H1 (cell line): ENCODE results near the gene SLC2A13. TPM values are rescaled to one million over a fixed set of nuclear protein-coding genes. Genes with fewer than 3 reads are reported as not detected.

Experiments
- ASH2L ChIP-seq: fragments of 200-600, 300-600 bp; sonication (generic); IDR thresholded peaks from one replicate; pipeline ENCODE4 v1.7.1; 2017; ENCODE audit warnings: low read length
- CBX8 ChIP-seq: fragments of 300-800, 300-1000 bp; sonication (generic); IDR thresholded peaks from 2 replicates; pipeline ENCODE4 v1.7.1; 2016; ENCODE audit warnings: low read depth, low read length, borderline replicate concordance
- KDM5A ChIP-seq: fragments of 200-600 bp; IDR thresholded peaks from 2 replicates; pipeline ENCODE4 v1.7.1; 2012; ENCODE audit warnings: mild to moderate bottlenecking, low read length, inconsistent platforms, mixed read lengths
- RAD21 ChIP-seq, 2 experiments: IDR thresholded peaks in 1 of 2; conservative IDR thresholded peaks in 1 of 2; 2 replicates each; pipeline ENCODE4 v1.6.1; 2011; ENCODE audit warnings: low read depth in 2 of 2, low read length in 2 of 2, improper control_type of control experiment in 1 of 2, inconsistent platforms in 1 of 2, mild to moderate bottlenecking in 1 of 2, moderate library complexity in 1 of 2
- SP4 ChIP-seq: IDR thresholded peaks from 2 replicates; pipeline ENCODE4 v1.6.1; 2012; ENCODE audit warnings: low read length, inconsistent platforms
- polyA plus RNA-seq, 7 experiments: library from polyadenylated mRNA; depleted of rRNA in 3 of 7; stranded (reverse) in 5 of 7; unstranded in 2 of 7; fragments of >200 nt in 5 of 7; fragments of 200-250 nt in 2 of 7; gene quantifications; 1 replicate in 5 of 7; 2 replicates in 1 of 7; 4 replicates in 1 of 7; pipeline versions ENCODE4 v1.2.1 to v1.2.3, GENCODE V29; 2011 to 2013; ENCODE audit warnings: missing spikeins in 2 of 7, mixed read lengths in 2 of 7
- total RNA-seq: library from RNA; stranded (reverse); fragmentation: NEBNext Ultra II Directional; extraction: Animal tissue kit (Norgen Biotek cat#: 25700); gene quantifications from 2 replicates; pipeline ENCODE4 v1.2.1, GENCODE V29; 2021

SLC2A13 gene
- total and polyA plus RNA-seq, 2 of the 8 experiments (the other 6 are each of a cell fraction or from before 2014, with no cell fraction given): 2.8 to 9.6 TPM

- TF ChIP-seq SP4: no peak
- TF ChIP-seq KDM5A: no peak
- no peak for TF ChIP-seq ASH2L
- TF ChIP-seq CBX8: no peak
- TF ChIP-seq RAD21 (IDR thresholded peaks at IDR 0.05 in 1 of 2, conservative IDR thresholded peaks at IDR 0.05 in 1 of 2; ENCODE audit: low read depth in 2 of 2, low read length in 2 of 2): no peak
Measured at GRCh38 chr12:39915249-39915648, 190.6 kb downstream of the SLC2A13 start (continued).
